Transverse colon (tissue), 3 donors: ENCODE data around the gene SMIM7.

ENCODE experiments used
- EP300 ChIP-seq: sonication (generic); formaldehyde crosslinking; IDR thresholded peaks from one replicate; pipeline ENCODE4 v1.6.1; 2017; ENCODE audit warnings: antibody characterized with exemption, low read depth
- TF ChIP-seq, protein P1 (sequence below), 5 experiments: fragments of 200-600 bp in 3 of 5; fragments of 450-650 bp in 2 of 5; sonication (generic) in 3 of 5; IDR thresholded peaks; 1 replicate in 2 of 5; 2 replicates in 3 of 5; pipeline ENCODE4 v1.5.1; 2016 to 2017; ENCODE audit warnings: antibody characterized with exemption in 5 of 5, inconsistent platforms in 3 of 5, mild to moderate bottlenecking in 2 of 5, moderate library complexity in 1 of 5

- TF ChIP-seq EP300 = no peak
- TF ChIP-seq, protein P1, sequence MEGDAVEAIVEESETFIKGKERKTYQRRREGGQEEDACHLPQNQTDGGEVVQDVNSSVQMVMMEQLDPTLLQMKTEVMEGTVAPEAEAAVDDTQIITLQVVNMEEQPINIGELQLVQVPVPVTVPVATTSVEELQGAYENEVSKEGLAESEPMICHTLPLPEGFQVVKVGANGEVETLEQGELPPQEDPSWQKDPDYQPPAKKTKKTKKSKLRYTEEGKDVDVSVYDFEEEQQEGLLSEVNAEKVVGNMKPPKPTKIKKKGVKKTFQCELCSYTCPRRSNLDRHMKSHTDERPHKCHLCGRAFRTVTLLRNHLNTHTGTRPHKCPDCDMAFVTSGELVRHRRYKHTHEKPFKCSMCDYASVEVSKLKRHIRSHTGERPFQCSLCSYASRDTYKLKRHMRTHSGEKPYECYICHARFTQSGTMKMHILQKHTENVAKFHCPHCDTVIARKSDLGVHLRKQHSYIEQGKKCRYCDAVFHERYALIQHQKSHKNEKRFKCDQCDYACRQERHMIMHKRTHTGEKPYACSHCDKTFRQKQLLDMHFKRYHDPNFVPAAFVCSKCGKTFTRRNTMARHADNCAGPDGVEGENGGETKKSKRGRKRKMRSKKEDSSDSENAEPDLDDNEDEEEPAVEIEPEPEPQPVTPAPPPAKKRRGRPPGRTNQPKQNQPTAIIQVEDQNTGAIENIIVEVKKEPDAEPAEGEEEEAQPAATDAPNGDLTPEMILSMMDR (IDR thresholded peaks at IDR 0.05) = no peak
Observed at GRCh38 chr19:16671652-16672274, 11.8 kb upstream of the SMIM7 start.
